ENCODE data around the gene IGSF21. TPM values are rescaled to one million over a fixed set of nuclear protein-coding genes. Genes with fewer than 3 reads are reported as not detected.

Gene IGSF21
- polyA plus RNA-seq, 2 of the 4 experiments (the other 2 are of a cell fraction) = not detected

GRCh38 chr1:18350747-18351146, 243.1 kb downstream of the IGSF21 start:
- no peak for TF ChIP-seq NFE2L2 (conservative IDR thresholded peaks at IDR 0.05; ENCODE audit: low read length)
- no peak for TF ChIP-seq EHF (CRISPR knock-in tag; IDR thresholded peaks at IDR 0.05)
- TF ChIP-seq ZFP36 (IDR thresholded peaks at IDR 0.05; ENCODE audit: borderline replicate concordance, partially characterized antibody) = no peak
- TF ChIP-seq KDM1A (IDR thresholded peaks at IDR 0.05; ENCODE audit: low read depth) = no peak
- TF ChIP-seq E2F6 (IDR thresholded peaks at IDR 0.05; ENCODE audit: borderline replicate concordance, low read depth) = no peak
- no peak for TF ChIP-seq USF2 (IDR thresholded peaks at IDR 0.05)
- no peak for TF ChIP-seq TP53 (CRISPR knock-in tag; IDR thresholded peaks at IDR 0.05)
- no peak for TF ChIP-seq BCL3 (IDR thresholded peaks at IDR 0.05)
- TF ChIP-seq SMC3 (IDR thresholded peaks at IDR 0.05) = no peak
- FAIRE-seq (no peak), DNase-seq (ENCODE audit: low read depth in 1 of 2, low spot score in 1 of 2) (no peak), ATAC-seq (no peak)
- H3K9me3 ChIP-seq = no peaks in the 10 kb centered on the region
- no peak overlapping the region for H3K4me2 ChIP-seq
- WGBS (ENCODE audit: missing lambda C conversion rate) = 42% methylated on average over 13 of the region's 18 CpGs
- H3K27ac ChIP-seq = no peak overlapping the region
- no peaks in the 10 kb centered on the region for H3K4me1 ChIP-seq
- H3K4me3 ChIP-seq = no peak overlapping the region
- ChIA-PET POLR2A (no interaction called here), CTCF (no interaction called here)

GRCh38 chr1:18351735-18352134, 244.1 kb downstream of the IGSF21 start:
- CTCF ChIA-PET = no interaction called here
- no peak overlapping the region for H3K4me3 ChIP-seq
- ATAC-seq (no peak), DNase-seq (ENCODE audit: low read depth in 1 of 2, low spot score in 1 of 2) (no peak), FAIRE-seq (no peak)
- POLR2A ChIA-PET = no interaction called here
- H3K4me1 ChIP-seq = no peaks in the 10 kb centered on the region
- H3K9me3 ChIP-seq = no peaks in the 10 kb centered on the region
- TF ChIP-seq ATOH8 (CRISPR knock-in tag; IDR thresholded peaks at IDR 0.05; ENCODE audit: low read depth) = no peak
- no peak for TF ChIP-seq CEBPB (IDR thresholded peaks at IDR 0.05)
- no peak for TF ChIP-seq CBX2 (IDR thresholded peaks at IDR 0.05; ENCODE audit: borderline replicate concordance, low read depth)
- no peak for TF ChIP-seq GATA3 (IDR thresholded peaks at IDR 0.05; ENCODE audit: borderline replicate concordance)
- TF ChIP-seq KDM5A (IDR thresholded peaks at IDR 0.05) = no peak
- TF ChIP-seq USF2 (IDR thresholded peaks at IDR 0.05) = no peak
- TF ChIP-seq HOXB13 (CRISPR knock-in tag; IDR thresholded peaks at IDR 0.05; ENCODE audit: low read depth) = no peak
- no peak for TF ChIP-seq JUN (IDR thresholded peaks at IDR 0.05)
- TF ChIP-seq BHLHE40 (IDR thresholded peaks at IDR 0.05; ENCODE audit: low read depth, low read length) = no peak
- TF ChIP-seq E2F6 (IDR thresholded peaks at IDR 0.05; ENCODE audit: borderline replicate concordance, low read depth) = no peak
- no peak for TF ChIP-seq ZFP36 (IDR thresholded peaks at IDR 0.05; ENCODE audit: borderline replicate concordance, partially characterized antibody)
- no peak for TF ChIP-seq BCL3 (IDR thresholded peaks at IDR 0.05)
- H3K4me2 ChIP-seq = no peak overlapping the region
- no peak overlapping the region for H3K27ac ChIP-seq
- 80% methylated on average over 8 of the region's 10 CpGs for WGBS (ENCODE audit: missing lambda C conversion rate)
